HG03097 (cell line): ENCODE data around the gene ZFR2.

Experiments
- ATAC-seq: cut with Tn5 transposase; IDR thresholded peaks from one replicate; pipeline ENCODE4 v1.9.1; 2021; ENCODE audit not compliant: unreplicated experiment, low FRiP score

The ZFR2 gene

GRCh38 chr19:3839941-3840340 lies 28.9 kb downstream of the ZFR2 start:
- ATAC-seq, result no peak

DNA sequence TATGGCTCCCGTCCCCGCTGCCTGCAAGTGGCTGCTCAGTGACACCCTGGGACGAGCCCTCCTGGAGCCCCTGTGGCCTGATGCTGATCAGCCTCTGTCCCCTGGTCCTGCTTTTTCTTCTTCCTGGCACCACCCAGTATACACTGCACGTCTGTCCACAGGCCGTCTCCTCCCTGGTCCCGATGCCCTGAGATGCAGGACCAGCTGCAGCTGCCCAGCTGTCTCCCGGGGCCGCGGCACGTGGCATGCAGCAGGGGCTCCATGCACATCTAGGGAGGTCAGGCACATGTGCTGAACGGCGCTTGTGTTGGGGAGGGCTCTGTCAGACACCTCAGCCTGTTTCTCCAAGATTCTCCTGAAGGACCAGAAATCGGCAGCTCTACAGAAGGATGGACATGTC lies 30.2 kb downstream of the ZFR2 start:
- ATAC-seq, result no peak

DNA sequence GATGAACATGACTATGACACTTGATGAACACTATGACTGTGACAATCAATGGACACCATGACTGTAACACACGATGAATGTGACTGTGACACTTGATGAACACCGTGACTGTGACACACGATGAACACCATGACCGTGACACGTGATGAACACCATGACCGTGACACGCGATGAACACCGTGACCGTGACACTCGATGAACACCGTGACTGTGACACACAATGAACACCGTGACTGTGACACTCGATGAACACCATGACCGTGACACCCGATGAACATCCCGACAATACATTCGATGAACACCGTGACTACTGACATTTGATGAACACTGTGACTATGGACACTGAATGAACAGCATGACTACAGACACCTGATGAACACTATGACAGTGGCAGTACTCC lies 30.9 kb downstream of the ZFR2 start:
- no peak for ATAC-seq

DNA sequence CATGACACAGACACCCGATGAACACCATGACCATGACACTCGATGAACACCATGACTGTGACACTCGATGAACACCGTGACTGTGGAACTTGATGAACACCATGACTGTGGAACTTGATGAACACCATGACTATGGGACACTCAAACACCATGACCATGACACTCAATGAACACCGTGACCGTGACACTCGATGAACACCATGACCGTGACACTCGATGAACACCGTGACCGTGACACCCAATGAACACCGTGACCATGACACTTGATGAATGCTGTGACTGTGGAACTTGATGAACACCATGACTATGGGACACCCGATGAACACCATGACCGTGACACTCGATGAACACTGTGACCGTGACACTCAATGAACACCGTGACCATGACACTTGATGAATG lies 31.5 kb downstream of the ZFR2 start:
- ATAC-seq, result no peak

DNA sequence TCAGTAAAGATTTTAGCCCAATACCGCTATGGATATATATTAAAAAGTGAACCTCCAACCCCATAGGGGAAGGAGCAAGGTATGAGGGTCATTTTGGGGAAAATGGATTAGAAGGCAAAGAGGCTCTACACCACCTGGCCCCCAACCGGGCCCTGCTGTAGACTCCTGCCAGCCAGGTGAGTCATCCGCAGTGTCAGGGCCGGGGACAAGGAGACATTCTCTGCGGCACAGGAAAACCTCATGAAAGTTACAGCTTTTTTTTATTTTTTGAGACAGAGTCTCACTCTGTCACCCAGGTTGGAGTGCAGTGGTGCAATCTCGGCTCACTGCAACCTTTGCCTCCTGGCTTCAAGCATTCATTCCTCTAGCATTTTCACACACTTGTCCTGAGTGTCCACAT lies 32.0 kb downstream of the ZFR2 start:
- no peak for ATAC-seq

DNA sequence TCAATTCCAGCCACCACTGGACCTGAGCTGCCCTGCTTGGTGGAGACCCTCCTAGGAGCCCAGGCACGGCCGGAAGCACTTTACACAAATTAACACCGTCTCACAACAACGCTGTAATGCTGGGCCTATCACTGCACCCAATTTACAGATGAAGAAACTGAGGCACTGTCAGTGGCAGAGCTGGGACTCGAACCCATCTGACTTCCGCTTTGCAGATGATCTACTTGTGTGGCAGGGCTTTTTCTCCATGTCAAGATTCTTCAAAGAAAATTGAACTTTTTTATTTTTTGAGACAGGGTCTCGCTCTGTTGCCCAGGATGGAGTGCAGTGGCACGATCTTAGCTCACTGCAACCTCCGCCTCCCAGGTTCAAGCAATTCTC lies 33.8 kb downstream of the ZFR2 start:
- no peak for ATAC-seq

- ATAC-seq, result no peak
These were observed 34.3 kb downstream of the ZFR2 start for GRCh38 chr19:3834349-3835054.

- no peak for ATAC-seq
These were observed 35.1 kb downstream of the ZFR2 start for GRCh38 chr19:3833578-3834348.

DNA sequence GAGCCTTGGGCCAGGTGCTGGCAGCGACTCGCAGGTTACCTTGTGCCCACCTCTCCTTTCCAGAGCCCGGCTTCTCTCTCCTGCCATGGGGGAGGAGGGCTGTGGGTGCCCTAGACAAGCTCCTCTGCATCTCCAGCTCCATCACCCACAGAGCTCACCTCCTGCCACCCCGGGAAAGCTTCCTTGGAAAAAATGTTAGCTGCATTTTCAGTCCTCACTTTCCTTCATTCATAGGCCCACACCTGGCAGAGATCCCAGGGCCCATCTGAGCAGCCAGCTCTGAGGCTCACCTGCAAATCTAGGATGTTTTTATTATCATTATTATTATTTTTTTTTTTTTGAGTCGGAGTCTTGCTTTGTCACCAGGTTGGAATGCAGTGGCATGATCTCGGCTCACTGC lies 36.8 kb downstream of the ZFR2 start:
- ATAC-seq, result no peak

GRCh38 chr19:3831601-3832000 lies 37.2 kb downstream of the ZFR2 start:
- no peak for ATAC-seq

- ATAC-seq, result no peak
These were observed 37.9 kb downstream of the ZFR2 start for GRCh38 chr19:3830621-3831589.

DNA sequence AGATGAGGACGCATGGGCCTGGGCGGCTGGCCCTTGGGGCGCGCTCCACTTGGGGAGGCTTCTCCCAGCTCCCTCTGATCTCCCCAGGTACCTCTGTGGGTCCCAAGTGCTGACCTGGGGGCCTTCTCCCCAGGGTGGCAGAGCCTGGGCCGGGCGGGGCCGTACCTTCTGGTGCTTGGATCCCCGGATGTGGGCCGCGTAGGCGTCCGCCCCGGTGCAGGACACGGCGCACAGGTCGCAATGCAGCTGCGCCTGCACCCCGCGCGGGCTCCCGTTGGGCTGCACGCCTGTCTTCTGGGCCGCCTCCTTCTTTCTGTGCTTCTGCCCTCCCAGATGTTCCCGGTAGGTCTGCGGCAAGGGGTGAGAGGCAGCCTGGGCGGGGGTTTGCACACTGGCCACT lies 41.5 kb downstream of the ZFR2 start:
- no peak for ATAC-seq

DNA sequence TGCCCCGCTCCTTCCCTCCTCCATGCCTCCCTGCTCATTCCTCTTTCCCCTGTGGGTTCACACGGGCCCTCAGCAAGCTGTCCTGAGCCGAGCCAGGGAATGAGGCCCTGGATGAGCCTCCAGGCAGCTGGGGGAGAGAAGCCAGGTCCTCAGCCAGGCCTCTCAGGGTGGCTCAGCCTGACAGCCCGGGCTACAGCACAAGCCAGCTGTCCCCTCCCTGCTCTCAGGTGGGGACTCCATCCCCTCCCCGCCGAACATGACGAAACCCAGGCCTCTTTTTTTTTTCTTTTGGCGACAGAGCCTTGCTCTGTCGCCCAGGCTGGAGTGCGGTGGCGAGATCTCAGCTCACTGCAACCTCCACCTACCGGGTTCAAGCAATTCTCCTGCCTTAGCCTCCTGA lies 42.7 kb downstream of the ZFR2 start:
- no peak for ATAC-seq

DNA sequence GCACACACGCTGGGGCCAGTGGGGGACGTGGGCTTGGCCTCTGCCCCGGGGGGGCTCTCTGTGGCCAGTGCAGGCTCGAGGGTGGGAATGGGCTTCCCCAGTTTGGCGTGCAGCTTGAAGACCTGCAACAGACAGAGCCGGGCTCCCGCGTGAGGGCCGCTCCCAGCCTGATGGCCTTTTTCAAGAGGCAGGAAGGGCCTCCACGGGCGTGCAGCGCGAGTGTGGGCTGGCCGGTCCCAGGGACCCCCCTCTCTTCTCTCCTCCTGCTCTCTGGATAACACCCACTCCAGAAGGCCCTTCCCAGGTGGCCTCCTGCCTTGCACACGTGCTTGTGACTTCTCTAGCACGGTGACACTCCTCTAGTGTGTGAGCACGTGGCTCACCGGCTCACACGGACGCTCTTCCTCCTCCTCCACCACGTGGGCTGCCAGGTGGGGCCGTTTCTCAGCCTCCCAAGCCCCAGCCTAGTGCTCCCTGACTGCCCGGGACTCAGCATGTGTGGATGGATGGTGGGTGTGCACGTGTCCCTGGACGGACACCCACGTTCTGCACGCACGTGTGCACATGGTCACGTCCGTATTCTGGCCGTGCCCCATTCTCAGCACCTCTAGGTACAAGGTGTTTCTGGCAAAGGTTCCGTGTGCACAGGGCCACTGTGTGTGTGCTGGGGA lies 43.4 kb downstream of the ZFR2 start:
- no peak for ATAC-seq

DNA sequence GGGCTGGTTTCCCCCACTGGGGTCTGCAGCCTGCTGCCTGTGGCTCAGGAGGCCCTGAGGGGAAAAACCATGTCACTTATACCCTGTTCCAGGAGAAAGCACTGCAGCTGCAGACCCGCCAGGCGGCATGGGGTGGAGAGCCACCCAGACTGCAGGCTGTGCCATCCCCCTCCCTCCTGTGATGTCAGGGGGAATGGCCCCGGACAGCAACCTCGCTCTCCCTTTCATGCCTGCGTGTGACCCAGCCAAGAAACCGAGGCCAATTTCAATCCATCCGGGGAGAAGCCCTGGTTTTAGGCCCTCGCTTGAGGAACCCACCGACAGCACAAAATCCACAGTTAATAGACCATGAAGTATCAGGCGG lies 45.5 kb downstream of the ZFR2 start:
- ATAC-seq, result no peak

- no peak for ATAC-seq
These were observed 46.0 kb downstream of the ZFR2 start for GRCh38 chr19:3822683-3823349.

GRCh38 chr19:3821857-3822364 lies 46.9 kb downstream of the ZFR2 start:
- ATAC-seq, result no peak

DNA sequence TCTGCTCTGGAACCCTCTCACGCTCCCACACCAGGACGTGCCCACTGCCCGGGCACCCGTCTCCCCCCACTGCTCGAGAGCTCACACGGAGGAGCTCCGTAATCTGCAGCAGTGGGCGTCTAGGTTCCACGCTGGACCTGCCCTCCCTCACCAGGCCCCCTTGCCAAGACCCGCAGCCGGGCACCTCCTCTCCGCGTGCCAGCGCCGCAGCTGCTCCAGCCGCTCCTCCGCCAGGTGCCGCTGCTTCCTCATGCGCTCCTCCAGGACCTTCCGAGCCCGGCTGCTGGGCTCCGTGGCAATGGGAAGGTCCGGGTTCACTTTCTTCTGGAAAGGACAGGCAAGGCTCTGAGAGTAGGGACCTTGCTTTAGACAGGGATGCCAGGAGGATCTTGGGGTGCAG lies 47.7 kb downstream of the ZFR2 start:
- no peak for ATAC-seq

GRCh38 chr19:3819989-3820388 lies 48.8 kb downstream of the ZFR2 start:
- no peak for ATAC-seq

DNA sequence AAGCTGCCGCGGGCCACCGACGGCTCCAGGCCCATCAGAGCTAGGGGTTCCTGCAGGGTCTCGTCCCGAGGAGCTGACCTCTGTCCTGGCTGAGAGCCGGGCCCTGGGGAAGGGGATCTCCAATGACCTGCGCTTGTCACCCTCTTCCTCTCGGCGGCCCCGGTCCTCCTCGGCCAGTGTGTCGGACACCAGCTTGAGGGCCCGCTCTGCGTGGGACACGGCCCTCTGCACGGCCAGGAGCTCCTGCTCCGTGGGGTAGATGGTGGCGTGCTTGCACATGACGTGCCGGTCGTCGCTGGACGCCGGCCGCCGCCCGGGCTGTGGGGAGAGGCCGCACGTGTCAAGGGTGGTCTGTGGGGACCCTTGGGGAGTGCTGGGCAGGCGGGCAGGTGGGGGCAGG lies 49.9 kb downstream of the ZFR2 start:
- ATAC-seq, result no peak
